Fibroblast of peridontal ligament (primary cell): ENCODE data around the gene SAP30BP.
"Not testable (repeated sequence)": the region's sequence is repeated elsewhere in the genome, so short reads cannot be mapped to it uniquely, and the experiment has no call there.

Source experiments
- DNase-seq: peaks from one replicate; pipeline ENCODE4 v3.0.0-alpha.2; 2010; ENCODE audit errors: extremely low read depth

The SAP30BP gene

GRCh38 chr17:75633486-75634375 lies 33.4 kb upstream of the SAP30BP start:
- peak; percentile 86 for DNase-seq

GRCh38 chr17:75634376-75634740 lies 32.8 kb upstream of the SAP30BP start:
- no peak for DNase-seq

DNA sequence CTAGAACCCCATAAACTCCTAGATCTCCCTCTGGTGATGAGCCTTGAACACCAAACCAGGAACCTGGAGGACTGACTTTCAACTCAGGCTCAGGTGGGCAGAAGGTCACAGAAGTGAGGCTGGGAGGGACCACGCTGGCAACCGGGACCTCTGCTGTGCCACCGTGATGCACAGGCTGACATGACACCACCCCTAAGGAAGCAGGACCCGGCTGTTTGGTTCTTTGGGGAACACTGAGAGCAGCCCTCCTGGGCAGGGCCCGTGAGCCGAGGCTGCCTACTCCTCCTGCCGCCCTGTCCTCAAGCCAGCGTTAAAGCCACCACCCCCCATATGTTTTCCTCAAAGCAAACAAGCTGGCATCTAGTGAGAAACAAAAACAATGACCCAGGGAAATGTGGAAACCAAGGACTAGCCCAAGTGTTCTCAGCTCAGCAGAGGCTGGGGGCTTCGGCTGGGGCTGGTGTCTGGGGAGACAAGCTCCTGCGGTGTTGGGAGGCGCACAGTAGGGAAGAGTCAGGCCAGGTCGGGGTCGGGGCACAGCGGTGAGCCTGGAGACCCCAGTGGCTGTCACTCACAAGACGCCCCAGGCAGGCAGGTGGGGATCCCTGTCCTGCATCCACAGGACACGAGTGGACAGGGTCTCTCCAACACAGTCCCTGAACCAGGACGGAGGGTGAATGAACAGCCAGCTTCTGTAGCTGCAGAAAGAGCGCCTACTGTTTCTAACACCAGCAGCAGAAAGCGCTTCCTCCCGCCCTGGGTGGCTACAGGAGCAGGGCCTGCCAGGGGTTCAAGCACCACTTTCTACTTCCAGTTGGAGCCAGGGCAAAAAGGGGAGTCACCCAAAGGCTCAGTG lies 32.2 kb upstream of the SAP30BP start:
- DNase-seq, result no peak

DNA sequence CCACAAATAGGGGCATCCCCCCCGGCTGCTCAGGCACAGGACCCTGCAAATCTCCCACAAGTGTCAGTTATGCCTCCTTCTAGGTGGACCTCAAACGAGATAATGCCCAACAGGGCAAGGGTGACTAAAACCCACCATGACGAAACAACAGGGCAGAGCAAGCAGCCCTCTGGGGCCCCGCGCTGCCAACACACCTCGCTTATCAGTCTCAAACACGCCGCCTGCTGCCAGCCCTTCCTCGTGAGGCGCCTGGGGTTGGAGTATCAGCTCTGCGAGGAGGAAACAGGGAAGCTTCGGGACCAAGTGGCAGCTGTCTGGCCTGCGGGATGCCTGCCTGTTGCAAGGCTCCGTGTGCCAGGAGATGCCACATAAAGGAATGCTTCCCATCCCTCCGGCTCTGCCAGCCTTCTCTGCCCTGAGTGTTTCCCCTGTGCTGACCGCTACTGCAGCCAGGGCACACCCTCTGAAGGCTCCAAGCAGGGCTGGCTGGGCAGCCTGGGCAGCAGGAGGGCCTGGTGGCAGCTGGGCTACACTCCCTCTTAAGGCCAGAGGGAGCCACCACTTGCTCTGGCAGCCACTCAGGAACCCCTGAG lies 31.4 kb upstream of the SAP30BP start:
- DNase-seq, result no peak

GRCh38 chr17:75636381-75637142 lies 30.6 kb upstream of the SAP30BP start:
- DNase-seq, result no peak

- DNase-seq, result no peak
These were observed 30.0 kb upstream of the SAP30BP start for GRCh38 chr17:75637143-75637538.

GRCh38 chr17:75637551-75637950 lies 29.6 kb upstream of the SAP30BP start:
- DNase-seq, result no peak

DNA sequence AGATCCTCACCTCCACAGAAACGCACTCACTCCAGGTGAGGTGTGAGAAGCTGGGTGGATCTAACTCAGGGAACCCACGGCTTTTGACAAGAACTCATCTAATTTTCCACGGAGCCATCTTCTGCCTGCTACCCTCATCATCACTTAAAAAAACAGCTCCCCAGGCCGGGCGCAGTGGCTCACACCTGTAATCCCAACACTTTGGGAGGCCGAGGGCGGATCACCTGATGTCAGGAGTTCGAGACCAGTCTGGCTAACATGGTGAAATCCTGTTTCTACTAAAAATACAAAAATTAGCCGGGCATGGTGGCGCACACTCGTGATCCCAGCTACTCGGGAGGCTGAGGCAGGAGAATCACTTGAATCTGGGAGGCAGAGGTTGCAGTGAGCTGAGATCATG lies 29.1 kb upstream of the SAP30BP start:
- DNase-seq, result not testable (repeated sequence)

- no peak for DNase-seq
These were observed 28.2 kb upstream of the SAP30BP start for GRCh38 chr17:75638893-75639292.

DNA sequence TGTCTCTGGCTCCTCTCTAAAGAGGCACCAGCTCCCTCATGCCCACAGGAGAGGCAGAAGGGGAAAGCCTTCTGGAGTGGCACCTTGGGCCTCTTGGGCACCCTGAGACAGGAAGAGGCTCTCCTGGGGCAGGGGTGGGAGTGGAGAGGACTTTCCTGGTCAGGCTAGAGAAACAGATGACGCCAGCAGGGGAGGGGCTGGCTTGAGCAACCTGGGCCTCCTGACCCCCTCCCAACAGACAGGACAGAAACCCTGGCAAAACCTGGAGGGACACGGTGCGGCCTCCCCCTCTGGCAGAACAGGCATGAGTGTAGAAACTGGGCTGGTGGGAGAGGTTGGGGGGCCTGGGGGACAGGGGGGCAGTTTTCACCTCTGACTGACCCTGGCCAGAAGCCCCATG lies 27.8 kb upstream of the SAP30BP start:
- DNase-seq, result no peak

- DNase-seq, result no peak
These were observed 27.2 kb upstream of the SAP30BP start for GRCh38 chr17:75639771-75640555.

- DNase-seq, result no peak
These were observed 26.5 kb upstream of the SAP30BP start for GRCh38 chr17:75640556-75641119.

GRCh38 chr17:75641343-75641742 lies 25.8 kb upstream of the SAP30BP start:
- no peak for DNase-seq

GRCh38 chr17:75642182-75642783 lies 24.9 kb upstream of the SAP30BP start:
- no peak for DNase-seq

GRCh38 chr17:75642784-75643642 lies 24.1 kb upstream of the SAP30BP start:
- DNase-seq, result no peak

DNA sequence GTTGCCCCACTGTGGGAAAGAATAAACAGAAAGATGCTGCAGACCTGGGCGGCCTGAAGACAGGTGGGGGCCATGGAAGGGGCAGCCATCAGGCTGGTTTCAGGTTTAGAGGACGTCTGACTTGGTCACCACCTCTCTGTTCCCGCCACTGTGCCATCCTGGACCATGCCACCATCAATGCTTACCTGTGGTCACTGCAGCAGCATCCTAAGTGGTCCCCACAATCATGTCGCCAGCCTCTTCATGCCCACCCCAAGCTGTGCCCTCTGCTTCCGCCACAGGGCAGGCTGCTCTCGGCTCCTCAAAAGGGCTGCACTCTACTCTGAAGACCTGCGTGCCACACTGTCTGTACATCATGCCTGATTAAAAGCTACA lies 23.5 kb upstream of the SAP30BP start:
- DNase-seq, result no peak

- DNase-seq, result no peak
These were observed 21.6 kb upstream of the SAP30BP start for GRCh38 chr17:75645501-75645888.

- DNase-seq, result no peak
These were observed 21.1 kb upstream of the SAP30BP start for GRCh38 chr17:75645889-75646637.

DNA sequence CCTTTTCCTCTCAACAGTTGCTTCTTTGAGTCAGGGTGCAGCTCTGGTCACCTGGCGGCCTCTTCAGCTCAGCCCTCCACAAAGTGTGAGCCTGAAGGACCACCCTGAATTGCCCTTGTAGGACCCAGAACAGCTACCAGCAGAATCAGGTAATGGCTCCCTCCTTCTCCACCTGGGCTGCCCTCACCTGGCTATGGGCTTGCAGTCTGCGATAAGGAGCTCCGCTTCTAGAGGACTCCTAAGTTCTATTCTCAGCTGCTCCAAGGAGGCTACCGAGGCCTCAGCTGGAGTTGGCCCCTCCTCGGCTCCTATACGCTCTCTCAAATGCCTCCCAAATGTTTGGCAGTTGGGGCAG lies 20.5 kb upstream of the SAP30BP start:
- DNase-seq, result no peak
